ENCODE data around the gene L2HGDH. TPM values are rescaled to one million over a fixed set of nuclear protein-coding genes. Genes with fewer than 3 reads are reported as not detected.

L2HGDH gene
- total RNA-seq, 1 experiment from 2014 or later, result 25.0 TPM

DNA sequence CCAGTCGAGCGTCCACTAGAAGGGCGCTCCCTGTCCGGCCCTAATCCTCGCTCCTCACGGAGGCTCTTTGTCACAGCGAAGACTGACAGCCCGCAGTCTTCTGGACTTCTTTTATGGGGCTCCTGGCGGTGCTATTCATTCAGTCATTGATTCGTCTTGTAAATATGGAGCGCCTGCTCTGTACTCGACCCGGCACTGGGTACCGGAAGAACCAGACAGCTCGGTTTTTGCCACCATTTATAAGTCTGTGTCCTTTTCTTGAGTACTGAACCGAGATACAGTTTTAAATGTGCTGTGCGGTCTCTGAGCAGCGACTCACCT is 665 bp upstream of the L2HGDH start:
- Histone ChIP-seq H3K27me3 (replicated peaks; ENCODE audit: control insufficient read depth, insufficient read depth, low read length) (no peaks in the 10 kb centered on the region), H3K4me1 (0 out of 2 replicates have a peak, but pooled peaks cover 5% of the 10 kb centered on the region), H3K9me3 (no peaks in the 10 kb centered on the region), H3K4me3 (ENCODE audit: low read depth, low read length) (peak overlapping the region; percentile 78), H3K36me3 (ENCODE audit: control insufficient read depth, insufficient read depth, low read length) (no peaks in the 10 kb centered on the region)
- TF ChIP-seq, protein P1, sequence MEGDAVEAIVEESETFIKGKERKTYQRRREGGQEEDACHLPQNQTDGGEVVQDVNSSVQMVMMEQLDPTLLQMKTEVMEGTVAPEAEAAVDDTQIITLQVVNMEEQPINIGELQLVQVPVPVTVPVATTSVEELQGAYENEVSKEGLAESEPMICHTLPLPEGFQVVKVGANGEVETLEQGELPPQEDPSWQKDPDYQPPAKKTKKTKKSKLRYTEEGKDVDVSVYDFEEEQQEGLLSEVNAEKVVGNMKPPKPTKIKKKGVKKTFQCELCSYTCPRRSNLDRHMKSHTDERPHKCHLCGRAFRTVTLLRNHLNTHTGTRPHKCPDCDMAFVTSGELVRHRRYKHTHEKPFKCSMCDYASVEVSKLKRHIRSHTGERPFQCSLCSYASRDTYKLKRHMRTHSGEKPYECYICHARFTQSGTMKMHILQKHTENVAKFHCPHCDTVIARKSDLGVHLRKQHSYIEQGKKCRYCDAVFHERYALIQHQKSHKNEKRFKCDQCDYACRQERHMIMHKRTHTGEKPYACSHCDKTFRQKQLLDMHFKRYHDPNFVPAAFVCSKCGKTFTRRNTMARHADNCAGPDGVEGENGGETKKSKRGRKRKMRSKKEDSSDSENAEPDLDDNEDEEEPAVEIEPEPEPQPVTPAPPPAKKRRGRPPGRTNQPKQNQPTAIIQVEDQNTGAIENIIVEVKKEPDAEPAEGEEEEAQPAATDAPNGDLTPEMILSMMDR (IDR thresholded peaks at IDR 0.05; ENCODE audit: insufficient read depth in 1 of 2, low read depth in 1 of 2, low read length in 1 of 2, severe bottlenecking in 1 of 2, unreplicated experiment in 1 of 2), result no peak
- POLR2A ChIA-PET, result interaction anchor here (0.6 to 1.0 kb wide), 8 partner anchors 8 to 436 kb away, joined by 3 to 7 read pairs (median 4); no protein-coding TSS in a partner anchor
- peaks cover 7% of the 10 kb centered on the region for H3K4me1 Mint-ChIP-seq (ENCODE audit: low read depth, unreplicated experiment)
- H3K27ac Mint-ChIP-seq (ENCODE audit: unreplicated experiment), result peak overlapping the region; percentile 92
- peaks cover 37% of the 10 kb centered on the region for H3K36me3 Mint-ChIP-seq (ENCODE audit: insufficient read depth, unreplicated experiment)
- no peak for DNase-seq
- no peaks in the 10 kb centered on the region for H3K9me3 Mint-ChIP-seq (ENCODE audit: unreplicated experiment)
- CTCF ChIA-PET, result interaction anchor here (0.6 to 2.9 kb wide), 8 partner anchors 8 to 1269 kb away, joined by 3 to 17 read pairs (median 4); partner anchors contain the start of gene MAP4K5
- BruUV-seq (replicated peaks), result no TSS peak
- peak overlapping the region; percentile 87 for H3K4me3 Mint-ChIP-seq (ENCODE audit: unreplicated experiment)
- no peaks in the 10 kb centered on the region for H3K27me3 Mint-ChIP-seq (ENCODE audit: insufficient read depth, unreplicated experiment)
- intact Hi-C loops (cut with micrococcal nuclease; ENCODE audit: unreplicated experiment), result loop anchor here (5.0 kb wide), 3 partner anchors 70 to 450 kb away; partner anchors contain the start of gene SOS2

DNA sequence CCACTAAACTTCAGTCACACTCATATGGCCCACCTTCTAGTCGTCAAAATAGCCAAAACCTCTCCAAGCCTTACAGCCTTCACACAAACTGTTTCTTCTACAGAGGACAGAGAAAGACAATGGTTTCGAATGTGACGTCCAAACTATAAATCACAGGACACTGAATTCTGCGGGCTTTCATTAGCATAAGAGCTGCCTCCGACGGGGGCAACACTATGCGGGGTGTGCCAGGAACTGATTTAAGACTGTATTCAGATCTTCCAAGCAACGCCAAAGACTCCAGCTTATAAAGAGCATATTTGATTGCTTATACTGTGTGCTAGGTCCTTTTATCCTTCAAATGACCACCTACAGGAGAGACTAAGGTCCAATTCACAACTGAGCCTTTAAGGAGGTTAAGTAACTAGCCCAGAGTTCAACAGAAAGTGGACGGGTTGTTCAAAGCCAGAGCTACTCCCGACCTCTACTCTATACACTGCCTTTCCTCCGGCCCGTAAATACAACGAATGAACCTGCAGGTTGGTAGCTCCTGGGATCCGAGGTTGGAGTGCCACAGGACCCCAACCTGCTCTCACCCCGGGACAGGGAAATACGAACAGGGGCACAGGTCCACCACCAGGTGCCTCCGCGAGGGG is 575 bp downstream of the L2HGDH start:
- intact Hi-C loops (cut with micrococcal nuclease; ENCODE audit: unreplicated experiment), result loop anchor here (5.0 kb wide), 3 partner anchors 71 to 449 kb away; partner anchors contain the start of gene SOS2
- POLR2A ChIA-PET, result interaction anchor here (0.7 to 1.0 kb wide), 2 partner anchors 8 to 472 kb away, joined by 5 to 7 read pairs; no protein-coding TSS in a partner anchor

DNA sequence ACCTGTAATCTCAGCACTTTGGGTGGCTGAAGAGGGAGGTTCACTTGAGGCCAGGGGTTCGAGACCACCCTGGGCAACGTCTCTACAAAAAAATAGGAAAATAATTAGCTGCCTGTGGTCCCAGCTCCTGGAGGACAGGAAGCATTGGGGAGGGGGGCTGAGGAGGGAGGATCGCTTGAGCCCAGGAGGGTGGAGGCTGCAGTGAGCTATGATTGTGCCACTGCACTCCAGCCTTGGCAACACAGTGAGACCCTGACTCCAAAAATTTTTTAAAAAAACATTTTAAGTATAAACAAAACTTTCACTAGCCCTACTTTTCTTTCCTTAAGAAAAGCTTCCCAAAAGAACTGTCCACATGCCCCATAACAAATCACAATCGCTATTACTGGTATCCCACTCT is 1.6 kb downstream of the L2HGDH start:
- CTCF ChIA-PET, result interaction anchor here (0.6 to 2.9 kb wide), 2 partner anchors 11 to 187 kb away, joined by 4 to 17 read pairs; no protein-coding TSS in a partner anchor
- no peaks in the 10 kb centered on the region for H3K27me3 ChIP-seq (replicated peaks; ENCODE audit: control insufficient read depth, insufficient read depth, low read length)
- TF ChIP-seq, protein P1 (IDR thresholded peaks at IDR 0.05; ENCODE audit: insufficient read depth in 1 of 2, low read depth in 1 of 2, low read length in 1 of 2, severe bottlenecking in 1 of 2, unreplicated experiment in 1 of 2), result no peak
- Mint-ChIP-seq H3K27ac (ENCODE audit: unreplicated experiment) (peak overlapping the region; percentile 92), H3K27me3 (ENCODE audit: insufficient read depth, unreplicated experiment) (no peaks in the 10 kb centered on the region), H3K4me3 (ENCODE audit: unreplicated experiment) (peak overlapping the region; percentile 87), H3K9me3 (ENCODE audit: unreplicated experiment) (no peaks in the 10 kb centered on the region), H3K4me1 (ENCODE audit: low read depth, unreplicated experiment) (peaks cover 7% of the 10 kb centered on the region), H3K36me3 (ENCODE audit: insufficient read depth, unreplicated experiment) (peaks cover 30% of the 10 kb centered on the region)
- H3K4me3 ChIP-seq (ENCODE audit: low read depth, low read length), result peak overlapping the region; percentile 78
- intact Hi-C loops (cut with micrococcal nuclease; ENCODE audit: unreplicated experiment), result loop anchor here (5.0 kb wide), 3 partner anchors 72 to 448 kb away; partner anchors contain the start of gene SOS2
- POLR2A ChIA-PET, result no interaction called here
- no peak for DNase-seq
- no TSS peak for BruUV-seq (replicated peaks)
- no peaks in the 10 kb centered on the region for H3K9me3 ChIP-seq
- 0 out of 2 replicates have a peak, but pooled peaks cover 5% of the 10 kb centered on the region for H3K4me1 ChIP-seq
- H3K36me3 ChIP-seq (ENCODE audit: control insufficient read depth, insufficient read depth, low read length), result no peaks in the 10 kb centered on the region

More for the DNA sequence above, 575 bp downstream of the L2HGDH start:
- Histone ChIP-seq H3K36me3 (ENCODE audit: control insufficient read depth, insufficient read depth, low read length) (no peaks in the 10 kb centered on the region), H3K9me3 (no peaks in the 10 kb centered on the region), H3K4me3 (ENCODE audit: low read depth, low read length) (peak overlapping the region; percentile 78), H3K27me3 (replicated peaks; ENCODE audit: control insufficient read depth, insufficient read depth, low read length) (no peaks in the 10 kb centered on the region), H3K4me1 (0 out of 2 replicates have a peak, but pooled peaks cover 5% of the 10 kb centered on the region)
- TSS peak; percentile 80 for BruUV-seq (replicated peaks)
- no peaks in the 10 kb centered on the region for H3K9me3 Mint-ChIP-seq (ENCODE audit: unreplicated experiment)
- no peaks in the 10 kb centered on the region for H3K27me3 Mint-ChIP-seq (ENCODE audit: insufficient read depth, unreplicated experiment)
- peak overlapping the region; percentile 87 for H3K4me3 Mint-ChIP-seq (ENCODE audit: unreplicated experiment)
- no peak for DNase-seq
- CTCF ChIA-PET, result interaction anchor here (2.9 kb wide), 1 partner anchor 10 kb away, joined by 17 read pairs; no protein-coding TSS in a partner anchor
- peak overlapping the region; percentile 92 for H3K27ac Mint-ChIP-seq (ENCODE audit: unreplicated experiment)
- peaks cover 33% of the 10 kb centered on the region for H3K36me3 Mint-ChIP-seq (ENCODE audit: insufficient read depth, unreplicated experiment)
- TF ChIP-seq, protein P1 (IDR thresholded peaks at IDR 0.05; ENCODE audit: insufficient read depth in 1 of 2, low read depth in 1 of 2, low read length in 1 of 2, severe bottlenecking in 1 of 2, unreplicated experiment in 1 of 2), result peak; percentile 70 to 85
- H3K4me1 Mint-ChIP-seq (ENCODE audit: low read depth, unreplicated experiment), result peaks cover 7% of the 10 kb centered on the region
